Breast epithelium (tissue), 4 donors: ENCODE results near the gene TMPRSS9. TPM values are rescaled to one million over a fixed set of nuclear protein-coding genes. Genes with fewer than 3 reads are reported as not detected.

Experiments
- DNase-seq, 2 donors: peaks; one replicate each; pipeline ENCODE4 v3.0.0-alpha.2; 2019; ENCODE audit warnings: low spot score in 2 of 2
- H3K27ac ChIP-seq, 2 donors: fragments of 200-600 bp; sonication (generic) in 1 of 2; one replicate each; pipeline ENCODE4 v1.5.1; 2016 to 2019; ENCODE audit warnings: mild to moderate bottlenecking in 1 of 2
- H3K27me3 ChIP-seq, 2 donors: fragments of 200-600 bp; sonication (generic) in 1 of 2; one replicate each; pipeline versions ENCODE4 v1.5.1 to v1.6.0; 2017 to 2019; ENCODE audit warnings: control low read depth in 1 of 2, mild to moderate bottlenecking in 1 of 2
- H3K36me3 ChIP-seq: fragments of 200-600 bp; one replicate; pipeline ENCODE4 v1.5.1; 2019
- H3K4me1 ChIP-seq, 2 donors: fragments of 200-600 bp; sonication (generic); one replicate each; pipeline ENCODE4 v1.5.1; 2016 to 2019; ENCODE audit warnings: control low read depth in 1 of 2
- H3K4me3 ChIP-seq, 3 donors: fragments of 200-600 bp; sonication (generic); 1 replicate in 2 of 3; 2 replicates in 1 of 3; pipeline ENCODE4 v1.5.1; 2016 to 2019; ENCODE audit warnings: mild to moderate bottlenecking in 3 of 3, moderate library complexity in 2 of 3
- H3K9me3 ChIP-seq, 2 donors: fragments of 200-600 bp; sonication (generic) in 1 of 2; one replicate each; pipeline ENCODE4 v1.5.1; 2016 to 2019; ENCODE audit warnings: control low read depth in 1 of 2
- CTCF ChIP-seq, 3 donors: fragments of 450-650 bp; IDR thresholded peaks; one replicate each; pipeline ENCODE4 v1.5.1; 2016 to 2017; ENCODE audit warnings: antibody characterized with exemption in 3 of 3, mild to moderate bottlenecking in 3 of 3, moderate library complexity in 3 of 3
- POLR2A ChIP-seq: fragments of 450-650 bp; IDR thresholded peaks from one replicate; pipeline ENCODE4 v1.6.1; 2016; ENCODE audit warnings: antibody characterized with exemption, mild to moderate bottlenecking, moderate library complexity
- POLR2AphosphoS5 ChIP-seq, 3 donors: sonication (generic); formaldehyde crosslinking; IDR thresholded peaks; one replicate each; pipeline ENCODE4 v1.6.1; 2017; ENCODE audit warnings: antibody characterized with exemption in 3 of 3
- intact Hi-C: fragments of 100-400 bp; cut with DNase I; formaldehyde crosslinking; loops from one replicate; pipeline ENCODE4 v1.15.1; 2023; ENCODE audit warnings: low total_unique reads
- total RNA-seq, 3 donors: library from RNA; depleted of rRNA; stranded (reverse); fragments of >200 nt; gene quantifications; one replicate each; pipeline ENCODE4 v1.1.0, GENCODE V29; 2016

The TMPRSS9 gene
- total RNA-seq, 3 donors from 2014 or later = under 0.01 TPM; not detected in 2

- intact Hi-C loops = no loop called here
- H3K27ac ChIP-seq = peak overlapping the region; percentile 48 to 56
- peak overlapping the region in 1 of 3 donors; percentile 11 for H3K4me3 ChIP-seq
- no peaks in the 10 kb centered on the region for H3K9me3 ChIP-seq
- TF ChIP-seq POLR2AphosphoS5 (IDR thresholded peaks at IDR 0.05) (peak in 1 of 3 donors; percentile 36), CTCF (IDR thresholded peaks at IDR 0.05) (no peak)
- no peaks in the 10 kb centered on the region for H3K36me3 ChIP-seq
- no peaks in the 10 kb centered on the region for H3K27me3 ChIP-seq
- no peak for DNase-seq
- H3K4me1 ChIP-seq = peaks cover 12 to 15% of the 10 kb centered on the region in 2 donors
Observed at GRCh38 chr19:2332341-2333026, 27.6 kb upstream of the TMPRSS9 start.

GRCh38 chr19:2333027-2333806, 26.8 kb upstream of the TMPRSS9 start:
- intact Hi-C loops = no loop called here
- no peak for TF ChIP-seq CTCF (IDR thresholded peaks at IDR 0.05)
- TF ChIP-seq POLR2AphosphoS5 (IDR thresholded peaks at IDR 0.05) = no peak
- TF ChIP-seq POLR2A = no peak
- DNase-seq = no peak
- no peaks in the 10 kb centered on the region for H3K27me3 ChIP-seq
- H3K4me3 ChIP-seq = no peak overlapping the region
- H3K36me3 ChIP-seq = no peaks in the 10 kb centered on the region
- no peaks in the 10 kb centered on the region for H3K9me3 ChIP-seq
- H3K4me1 ChIP-seq = peaks cover 12 to 15% of the 10 kb centered on the region in 2 donors
- peak overlapping the region; percentile 29 to 38 for H3K27ac ChIP-seq

- no peak for TF ChIP-seq POLR2A
- TF ChIP-seq CTCF (IDR thresholded peaks at IDR 0.05) = no peak
- no peak for TF ChIP-seq POLR2AphosphoS5 (IDR thresholded peaks at IDR 0.05)
- Histone ChIP-seq H3K27me3 (no peaks in the 10 kb centered on the region), H3K9me3 (no peaks in the 10 kb centered on the region), H3K4me3 (no peak overlapping the region), H3K4me1 (peaks cover 12 to 15% of the 10 kb centered on the region in 2 donors), H3K27ac (peak overlapping the region in 1 of 2 donors; percentile 29), H3K36me3 (no peaks in the 10 kb centered on the region)
- no peak for DNase-seq
- intact Hi-C loops = no loop called here
Observed at GRCh38 chr19:2333807-2334211, 26.3 kb upstream of the TMPRSS9 start.

- Histone ChIP-seq H3K36me3 (no peaks in the 10 kb centered on the region), H3K27ac (no peak overlapping the region), H3K9me3 (no peaks in the 10 kb centered on the region), H3K4me3 (no peak overlapping the region), H3K4me1 (peaks cover 7 to 14% of the 10 kb centered on the region in 2 donors), H3K27me3 (no peaks in the 10 kb centered on the region)
- no peak for DNase-seq
- no peak for TF ChIP-seq POLR2A
- TF ChIP-seq CTCF (IDR thresholded peaks at IDR 0.05) = no peak
- no peak for TF ChIP-seq POLR2AphosphoS5 (IDR thresholded peaks at IDR 0.05)
- intact Hi-C loops = no loop called here
Observed at GRCh38 chr19:2334426-2334825, 25.6 kb upstream of the TMPRSS9 start.
